ENCODE measurements around the gene ZSCAN30.
A peak's percentile ranks its signal among the peaks of the same experiment; 100 is the strongest.

Gene ZSCAN30

GRCh38 chr18:35324926-35325655 lies 35.1 kb upstream of the ZSCAN30 start:
- no peaks in the 10 kb centered on the region for H3K4me1 ChIP-seq (ENCODE audit: control insufficient read depth, insufficient read depth, low read depth, low read length)
- H3K27ac ChIP-seq (ENCODE audit: low read length, poor library complexity, severe bottlenecking), result no peak overlapping the region
- no peaks in the 10 kb centered on the region for H3K27me3 ChIP-seq (ENCODE audit: control insufficient read depth in 1 of 2, insufficient read depth in 1 of 2, low read length in 2 of 2)
- WGBS, result no CpG with 5 or more reads among the region's 2 CpGs
- no peak overlapping the region for H3K9ac ChIP-seq (ENCODE audit: low read length)
- no peak overlapping the region for H2BK120ac ChIP-seq (ENCODE audit: low read depth, low read length)
- no peak overlapping the region for H3K18ac ChIP-seq (ENCODE audit: low read depth in 1 of 2, low read length in 2 of 2)
- no peak overlapping the region for H4K91ac ChIP-seq (ENCODE audit: low read length)
- H2BK5ac ChIP-seq (ENCODE audit: low read depth, low read length, poor library complexity, severe bottlenecking), result no peak overlapping the region
- H3K4me2 ChIP-seq (ENCODE audit: low read length, poor library complexity, severe bottlenecking), result no peak overlapping the region
- no peak overlapping the region for H2AFZ ChIP-seq (ENCODE audit: low read depth, low read length)
- no peak overlapping the region for H3K23ac ChIP-seq (ENCODE audit: low read length in 2 of 2)
- no peak overlapping the region for H3K14ac ChIP-seq (ENCODE audit: low read length in 2 of 2)
- H2BK12ac ChIP-seq (ENCODE audit: low read length in 2 of 2), result no peak overlapping the region
- H4K8ac ChIP-seq (ENCODE audit: low read length), result peak overlapping the region; percentile 80
- H3K4me3 ChIP-seq (ENCODE audit: insufficient read depth in 1 of 2, low read depth in 1 of 2, low read length in 2 of 2), result no peak overlapping the region
- peak; percentile 74 for DNase-seq
- H3K4ac ChIP-seq (ENCODE audit: low read depth in 1 of 2, low read length in 2 of 2), result no peak overlapping the region
- no peak overlapping the region for H2BK15ac ChIP-seq (ENCODE audit: low read depth, poor library complexity, severe bottlenecking)
- peaks cover 65% of the 10 kb centered on the region for H3K9me3 ChIP-seq (ENCODE audit: control insufficient read depth, low read length)
- no peaks in the 10 kb centered on the region for H3K36me3 ChIP-seq (ENCODE audit: control insufficient read depth in 1 of 2, insufficient read depth in 2 of 2, low read depth in 1 of 2, low read length in 2 of 2)
- H3K79me1 ChIP-seq (replicated peaks; ENCODE audit: low read length, poor library complexity, severe bottlenecking), result no peaks in the 10 kb centered on the region
- no peak overlapping the region for H2AK5ac ChIP-seq (ENCODE audit: low read length, severe bottlenecking)

- Histone ChIP-seq H3K36me3 (ENCODE audit: control insufficient read depth in 1 of 2, insufficient read depth in 2 of 2, low read depth in 1 of 2, low read length in 2 of 2) (no peaks in the 10 kb centered on the region), H3K27ac (ENCODE audit: low read length, poor library complexity, severe bottlenecking) (no peak overlapping the region), H3K4me1 (ENCODE audit: control insufficient read depth, insufficient read depth, low read depth, low read length) (no peaks in the 10 kb centered on the region), H3K79me1 (replicated peaks; ENCODE audit: low read length, poor library complexity, severe bottlenecking) (no peaks in the 10 kb centered on the region), H2AK5ac (ENCODE audit: low read length, severe bottlenecking) (no peak overlapping the region), H3K4ac (ENCODE audit: low read depth in 1 of 2, low read length in 2 of 2) (no peak overlapping the region), H3K9me3 (ENCODE audit: control insufficient read depth, low read length) (peaks cover 60% of the 10 kb centered on the region), H3K27me3 (ENCODE audit: control insufficient read depth in 1 of 2, insufficient read depth in 1 of 2, low read length in 2 of 2) (no peaks in the 10 kb centered on the region), H3K9ac (ENCODE audit: low read length) (no peak overlapping the region), H2BK15ac (ENCODE audit: low read depth, poor library complexity, severe bottlenecking) (no peak overlapping the region), H3K14ac (ENCODE audit: low read length in 2 of 2) (no peak overlapping the region), H4K8ac (ENCODE audit: low read length) (no peak overlapping the region), H3K23ac (ENCODE audit: low read length in 2 of 2) (no peak overlapping the region), H2BK5ac (ENCODE audit: low read depth, low read length, poor library complexity, severe bottlenecking) (no peak overlapping the region), H3K18ac (ENCODE audit: low read depth in 1 of 2, low read length in 2 of 2) (no peak overlapping the region), H3K4me3 (ENCODE audit: insufficient read depth in 1 of 2, low read depth in 1 of 2, low read length in 2 of 2) (no peak overlapping the region), H4K91ac (ENCODE audit: low read length) (no peak overlapping the region), H3K4me2 (ENCODE audit: low read length, poor library complexity, severe bottlenecking) (no peak overlapping the region), H2AFZ (ENCODE audit: low read depth, low read length) (no peak overlapping the region), H2BK120ac (ENCODE audit: low read depth, low read length) (no peak overlapping the region), H2BK12ac (ENCODE audit: low read length in 2 of 2) (no peak overlapping the region)
- DNase-seq, result peak; percentile 49
- 88% methylated on average over 1 of the region's 3 CpGs for WGBS
These were observed 32.7 kb upstream of the ZSCAN30 start for GRCh38 chr18:35322486-35323458.

DNA sequence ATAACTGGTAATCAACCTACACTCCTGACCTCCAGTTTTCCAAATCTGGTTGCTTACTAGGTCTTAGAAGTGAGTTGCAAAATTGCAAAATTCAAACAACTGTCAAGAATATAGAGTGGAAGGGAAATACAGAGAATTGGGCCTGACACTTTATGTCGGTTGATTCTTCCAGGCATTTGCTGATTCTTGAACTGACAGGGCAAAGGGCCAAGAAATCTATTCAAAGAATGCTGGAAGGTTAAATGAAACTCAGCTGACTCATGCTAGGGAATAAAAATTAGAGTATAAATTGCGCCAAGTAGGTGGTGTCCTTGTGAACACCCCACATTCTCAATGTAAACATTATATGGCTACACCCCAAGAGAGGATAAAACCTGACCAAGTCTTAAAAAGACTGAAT lies 21.5 kb upstream of the ZSCAN30 start:
- H3K4ac ChIP-seq (ENCODE audit: low read depth in 1 of 2, low read length in 2 of 2), result no peak overlapping the region
- H3K4me1 ChIP-seq (ENCODE audit: control insufficient read depth, insufficient read depth, low read depth, low read length), result no peaks in the 10 kb centered on the region
- no peak overlapping the region for H4K91ac ChIP-seq (ENCODE audit: low read length)
- H3K23ac ChIP-seq (ENCODE audit: low read length in 2 of 2), result no peak overlapping the region
- no peak overlapping the region for H3K27ac ChIP-seq (ENCODE audit: low read length, poor library complexity, severe bottlenecking)
- H3K4me2 ChIP-seq (ENCODE audit: low read length, poor library complexity, severe bottlenecking), result no peak overlapping the region
- H4K8ac ChIP-seq (ENCODE audit: low read length), result no peak overlapping the region
- no peak overlapping the region for H3K18ac ChIP-seq (ENCODE audit: low read depth in 1 of 2, low read length in 2 of 2)
- H2BK12ac ChIP-seq (ENCODE audit: low read length in 2 of 2), result no peak overlapping the region
- no peak overlapping the region for H3K14ac ChIP-seq (ENCODE audit: low read length in 2 of 2)
- no peak overlapping the region for H2BK5ac ChIP-seq (ENCODE audit: low read depth, low read length, poor library complexity, severe bottlenecking)
- H3K36me3 ChIP-seq (ENCODE audit: control insufficient read depth in 1 of 2, insufficient read depth in 2 of 2, low read depth in 1 of 2, low read length in 2 of 2), result peaks cover 10 to 27% of the 10 kb centered on the region in 2 experiments
- H2BK15ac ChIP-seq (ENCODE audit: low read depth, poor library complexity, severe bottlenecking), result no peak overlapping the region
- H3K27me3 ChIP-seq (ENCODE audit: control insufficient read depth in 1 of 2, insufficient read depth in 1 of 2, low read length in 2 of 2), result no peaks in the 10 kb centered on the region
- H3K4me3 ChIP-seq (ENCODE audit: insufficient read depth in 1 of 2, low read depth in 1 of 2, low read length in 2 of 2), result peak overlapping the region in 1 of 2 experiments; percentile 43
- WGBS, result 64% methylated on average over 1 of the region's 2 CpGs
- no peak overlapping the region for H2AFZ ChIP-seq (ENCODE audit: low read depth, low read length)
- H3K79me1 ChIP-seq (replicated peaks; ENCODE audit: low read length, poor library complexity, severe bottlenecking), result peaks cover 5% of the 10 kb centered on the region
- no peak overlapping the region for H2AK5ac ChIP-seq (ENCODE audit: low read length, severe bottlenecking)
- H3K9ac ChIP-seq (ENCODE audit: low read length), result no peak overlapping the region
- H3K9me3 ChIP-seq (ENCODE audit: control insufficient read depth, low read length), result peaks cover 95% of the 10 kb centered on the region
- no peak overlapping the region for H2BK120ac ChIP-seq (ENCODE audit: low read depth, low read length)
- no peak for DNase-seq
